HepG2 (cell line): ENCODE results near the gene HS6ST2. TPM values are rescaled to one million over a fixed set of nuclear protein-coding genes. Genes with fewer than 3 reads are reported as not detected.

Source experiments
- ATAC-seq: fragments of 200-7000 bp; cut with Tn5 transposase; 3 replicates; pipeline ENCODE4 v1.9.1; 2020; ENCODE audit warnings: mild to moderate bottlenecking, moderate library complexity
- BruUV-seq: library from RNA; stranded (reverse); fragments of 400-500 nt; replicated peaks from 2 replicates; lab custom pipeline; 2021; lab: Mats Ljungman, UMichigan
- CTCF ChIA-PET: fragments of 300-600 bp; formaldehyde crosslinking; extraction: SDS; loops from one replicate; lab custom pipeline; 2021; ENCODE audit warnings: low total read pairs, inconsistent platforms, low intra/inter-chr PET ratio; lab: Yijun Ruan, JAX
- POLR2A ChIA-PET: fragments of 350-600 bp; sonication (Branson Sonifier 250); formaldehyde crosslinking; loops from one replicate; lab custom pipeline; 2020; ENCODE audit warnings: antibody characterized with exemption, inconsistent platforms; lab: Yijun Ruan, JAX
- DNase-seq: peaks from one replicate; pipeline ENCODE4 v3.0.0-alpha.2; 2015; ENCODE audit warnings: low spot score
- FAIRE-seq: peaks from 3 replicates; lab custom pipeline; 2011; peaks lifted over from hg19 to GRCh38; lab: Jason Lieb, UNC
- H2AFZ ChIP-seq: one replicate; pipeline ENCODE4 v1.6.1; 2011; ENCODE audit warnings: low read length, inconsistent platforms
- H3K27ac ChIP-seq: fragments of 300-600 bp; 3 replicates; pipeline ENCODE4 v1.8.0; 2011; ENCODE audit warnings: mixed run types, mild to moderate bottlenecking, mixed read lengths, low read length, inconsistent platforms; ENCODE audit not compliant: insufficient read depth; ENCODE audit errors: extremely low read length
- H3K27me3 ChIP-seq, 2 experiments: fragments of 200-600 bp in 1 of 2; 2 replicates in 1 of 2; 3 replicates in 1 of 2; pipeline versions ENCODE4 v1.6.0 to v1.8.0; 2011; ENCODE audit warnings: low read length in 2 of 2, mild to moderate bottlenecking in 2 of 2, moderate library complexity in 2 of 2, inconsistent platforms in 1 of 2; ENCODE audit not compliant: insufficient read depth in 2 of 2, control insufficient read depth in 1 of 2
- H3K36me3 ChIP-seq, 2 experiments: fragments of 200-600 bp in 1 of 2; replicated peaks in 1 of 2; 2 replicates in 1 of 2; 3 replicates in 1 of 2; pipeline versions ENCODE4 v1.5.1 to v1.8.0; 2011; ENCODE audit warnings: low read length in 2 of 2, inconsistent platforms in 1 of 2; ENCODE audit not compliant: insufficient read depth in 2 of 2, control insufficient read depth in 1 of 2
- H3K4me1 ChIP-seq: 2 replicates; pipeline ENCODE4 v1.5.1; 2012; ENCODE audit warnings: low read length, inconsistent platforms; ENCODE audit not compliant: insufficient read depth
- H3K4me2 ChIP-seq: 2 replicates; pipeline ENCODE4 v1.6.0; 2011; ENCODE audit warnings: low read depth, low read length, inconsistent platforms
- H3K4me3 ChIP-seq, 3 experiments: fragments of 200-600 bp in 1 of 3; sonication (generic), shearing (Covaris generic) in 1 of 3; replicated peaks in 1 of 3; 2 replicates each; pipeline ENCODE4 v1.5.1; 2011 to 2016; ENCODE audit warnings: low read length in 3 of 3, inconsistent platforms in 2 of 3, low read depth in 2 of 3, mild to moderate bottlenecking in 2 of 3, control low read depth in 1 of 3, mixed read lengths in 1 of 3; ENCODE audit not compliant: insufficient read depth in 1 of 3
- H3K79me2 ChIP-seq: one replicate; pipeline ENCODE4 v1.6.1; 2011; ENCODE audit warnings: low read length, inconsistent platforms; ENCODE audit not compliant: insufficient read depth
- H3K9ac ChIP-seq: 2 replicates; pipeline ENCODE4 v1.6.0; 2011; ENCODE audit warnings: mild to moderate bottlenecking, low read depth, low read length, inconsistent platforms; ENCODE audit not compliant: insufficient read depth
- H3K9me3 ChIP-seq: 2 replicates; pipeline ENCODE4 v1.5.1; 2012; ENCODE audit warnings: mild to moderate bottlenecking, low read length
- H4K20me1 ChIP-seq: 2 replicates; pipeline ENCODE4 v1.6.0; 2011; ENCODE audit warnings: inconsistent platforms, mild to moderate bottlenecking, low read length, moderate library complexity; ENCODE audit not compliant: insufficient read depth
- ARHGAP35 ChIP-seq: sonication (generic); formaldehyde crosslinking; IDR thresholded peaks from 2 replicates; pipeline ENCODE4 v1.9.0; 2022; ENCODE audit warnings: mild to moderate bottlenecking, inconsistent platforms, moderate library complexity, missing genetic modification reagents, borderline replicate concordance
- GMEB1 ChIP-seq: sonication (generic); formaldehyde crosslinking; IDR thresholded peaks from 2 replicates; pipeline ENCODE4 v1.5.1; 2020; ENCODE audit warnings: missing genetic modification reagents, mild to moderate bottlenecking, borderline replicate concordance
- KMT2B ChIP-seq: IDR thresholded peaks from 2 replicates; pipeline ENCODE4 v1.6.1; 2016; ENCODE audit warnings: missing genetic modification reagents, missing compliant biosample characterization
- MYNN ChIP-seq: sonication (generic); formaldehyde crosslinking; IDR thresholded peaks from 2 replicates; pipeline ENCODE4 v1.4.0; 2020; ENCODE audit warnings: mild to moderate bottlenecking, low read depth, missing genetic modification reagents
- MYPOP ChIP-seq: sonication (generic); formaldehyde crosslinking; IDR thresholded peaks from 2 replicates; pipeline ENCODE4 v1.8.1; 2023; ENCODE audit warnings: mild to moderate bottlenecking, moderate library complexity, missing genetic modification reagents
- NR2C2 ChIP-seq: sonication (generic); formaldehyde crosslinking; IDR thresholded peaks from 2 replicates; pipeline ENCODE4 v1.4.0; 2020; ENCODE audit warnings: missing genetic modification reagents, mild to moderate bottlenecking, moderate library complexity, borderline replicate concordance
- SRF ChIP-seq: IDR thresholded peaks from 2 replicates; pipeline ENCODE4 v1.6.1; 2011; ENCODE audit warnings: mild to moderate bottlenecking, low read depth, low read length, moderate library complexity
- ZNF430 ChIP-seq: sonication (generic); formaldehyde crosslinking; IDR thresholded peaks from 2 replicates; pipeline ENCODE4 v1.9.0; 2021; ENCODE audit warnings: mild to moderate bottlenecking, missing genetic modification reagents
- ZNF441 ChIP-seq: sonication (generic); formaldehyde crosslinking; IDR thresholded peaks from 2 replicates; pipeline ENCODE4 v1.7.0; 2021; ENCODE audit warnings: missing genetic modification reagents, borderline replicate concordance
- ZNF616 ChIP-seq: sonication (generic); formaldehyde crosslinking; IDR thresholded peaks from 2 replicates; pipeline ENCODE4 v1.5.0; 2020; ENCODE audit warnings: low read depth, mild to moderate bottlenecking, missing genetic modification reagents
- ZNF646 ChIP-seq: sonication (generic); formaldehyde crosslinking; IDR thresholded peaks from 2 replicates; pipeline ENCODE4 v1.9.0; 2021; ENCODE audit warnings: mild to moderate bottlenecking, missing genetic modification reagents
- ZNF780A ChIP-seq: sonication (generic); formaldehyde crosslinking; IDR thresholded peaks from 2 replicates; pipeline ENCODE4 v1.8.0; 2022; ENCODE audit warnings: mild to moderate bottlenecking, missing genetic modification reagents, moderate library complexity
- ZNF792 ChIP-seq: IDR thresholded peaks from 2 replicates; pipeline ENCODE4 v1.6.1; 2016
- ZZZ3 ChIP-seq: sonication (generic); formaldehyde crosslinking; IDR thresholded peaks from 2 replicates; pipeline ENCODE4 v1.4.0; 2020; ENCODE audit warnings: missing genetic modification reagents, mild to moderate bottlenecking, borderline replicate concordance
- WGBS: methylation state at CpG from one replicate; pipeline ENCODE4 v1.1.6; 2017; ENCODE audit warnings: low lambda C conversion rate; 5-methylcytosine and 5-hydroxymethylcytosine counted together
- in situ Hi-C: cut with HindIII; loops from 2 replicates; pipeline ENCODE4 v1.10.0; 2017; ENCODE audit warnings: low pct_unique_long_range_greater_than_20kb; ENCODE audit not compliant: extremely low pct_ligation_motif_present
- intact Hi-C: fragments of 100-400 bp; cut with micrococcal nuclease; formaldehyde crosslinking; loops from one replicate; pipeline ENCODE4 v1.10.0; 2022; ENCODE audit not compliant: unreplicated experiment
- polyA plus RNA-seq, 8 experiments: library from polyadenylated mRNA; depleted of rRNA in 3 of 8; stranded (reverse) in 7 of 8; unstranded in 1 of 8; fragments of >200 nt; fragmentation: Illumina TruSeq in 4 of 8; extraction: Trizol in 4 of 8; gene quantifications; 2 replicates each; pipeline versions ENCODE4 v1.2.1 to v1.2.3, GENCODE V29; 2011 to 2016; ENCODE audit warnings: low read depth in 4 of 8, missing spikeins in 1 of 8, mixed read lengths in 1 of 8; ENCODE audit not compliant: insufficient read depth in 1 of 8
- total RNA-seq, 5 experiments: library from RNA; depleted of rRNA; stranded (reverse); fragments of >200 nt; fragmentation: Illumina TruSeq; extraction: Trizol; gene quantifications; 2 replicates each; pipeline ENCODE4 v1.2.3, GENCODE V29; 2016; ENCODE audit warnings: low read depth in 1 of 5

HS6ST2 gene
- total and polyA plus RNA-seq, 2 of the 13 experiments (the other 11 are each of a cell fraction or from before 2014, with no cell fraction given): 0.05 TPM; not detected in 1

GRCh38 chrX:132668178-132668577 is 290.3 kb downstream of the HS6ST2 start:
- FAIRE-seq: no peak
- Histone ChIP-seq H3K4me1 (no peaks in the 10 kb centered on the region), H2AFZ (no peak overlapping the region), H4K20me1 (no peaks in the 10 kb centered on the region), H3K4me2 (no peak overlapping the region), H3K4me3 (no peak overlapping the region), H3K27me3 (no peaks in the 10 kb centered on the region; a peak in 1 of 5 replicates), H3K79me2 (no peaks in the 10 kb centered on the region), H3K9me3 (no peaks in the 10 kb centered on the region), H3K36me3 (no peaks in the 10 kb centered on the region), H3K27ac (no peak overlapping the region), H3K9ac (no peak overlapping the region)
- in situ Hi-C loops: no loop called here
- intact Hi-C loops: no loop called here
- CTCF ChIA-PET: no interaction called here
- POLR2A ChIA-PET: no interaction called here
- DNase-seq: no peak
- ATAC-seq: no peak
- WGBS: 52% methylated on average over 6 of the region's 6 CpGs
- TF ChIP-seq ZNF646 (CRISPR knock-in tag) (no peak), ZZZ3 (CRISPR knock-in tag) (no peak), ZNF792 (CRISPR knock-in tag) (no peak), SRF (no peak), MYNN (no peak), ZNF780A (CRISPR knock-in tag) (no peak), KMT2B (CRISPR knock-in tag) (no peak), NR2C2 (CRISPR knock-in tag) (no peak), ARHGAP35 (CRISPR knock-in tag) (no peak), ZNF430 (no peak), MYPOP (CRISPR knock-in tag) (no peak), ZNF616 (no peak), GMEB1 (CRISPR knock-in tag) (no peak), ZNF441 (no peak)
- no TSS peak for BruUV-seq
